T-helper 2 cell treated with Interferon-gamma antibody and Interleukin-4, amounts not matched to agents 5 μg/mL and 100 μg/mL, for 36 hours (primary cell): Measurements from ENCODE around the gene TGFBI.
A peak's percentile ranks its signal among the peaks of the same experiment; 100 is the strongest.

Experiments
- DNase-seq: peaks from one replicate; pipeline ENCODE4 v3.0.0; 2021; ENCODE audit warnings: low spot score
- H3K27ac Mint-ChIP-seq: one replicate; pipeline ENCODE4 v1.8.0; 2021; ENCODE audit warnings: mild to moderate bottlenecking, mixed read lengths
- H3K27me3 Mint-ChIP-seq: one replicate; pipeline ENCODE4 v1.8.0; 2021; ENCODE audit warnings: low read depth, mixed read lengths
- H3K36me3 Mint-ChIP-seq: one replicate; pipeline ENCODE4 v1.8.0; 2021; ENCODE audit warnings: low read depth, mixed read lengths
- H3K4me1 Mint-ChIP-seq: one replicate; pipeline ENCODE4 v1.8.0; 2021; ENCODE audit warnings: low read depth, mixed read lengths
- H3K4me3 Mint-ChIP-seq: one replicate; pipeline ENCODE4 v1.8.0; 2022; ENCODE audit warnings: mild to moderate bottlenecking, moderate library complexity, mixed read lengths
- H3K9me3 Mint-ChIP-seq: one replicate; pipeline ENCODE4 v1.8.0; 2021; ENCODE audit warnings: mixed read lengths

TGFBI gene

DNA sequence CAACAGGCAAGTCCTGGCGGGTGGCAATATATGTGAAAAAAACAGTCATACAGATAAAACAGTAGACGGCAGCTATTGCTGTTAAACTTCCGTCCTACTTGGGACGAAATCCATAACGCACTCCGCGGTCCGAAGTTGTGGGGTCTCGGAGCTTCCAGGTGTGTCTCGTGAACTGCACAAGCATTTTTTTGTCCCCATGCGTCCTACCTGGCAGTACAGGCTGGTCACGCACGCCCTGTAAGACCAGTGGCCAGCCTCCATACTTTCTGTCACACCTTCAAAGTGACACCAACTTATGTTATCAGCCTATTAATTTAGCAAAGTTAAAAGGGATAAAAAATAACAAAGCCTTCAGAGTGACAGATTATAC is 51.3 kb downstream of the TGFBI start:
- Mint-ChIP-seq H3K4me1 (peaks cover 15% of the 10 kb centered on the region), H3K36me3 (no peaks in the 10 kb centered on the region), H3K9me3 (no peaks in the 10 kb centered on the region), H3K27ac (peak overlapping the region; percentile 56), H3K4me3 (peak overlapping the region; percentile 80), H3K27me3 (peaks cover 61% of the 10 kb centered on the region)
- no peak for DNase-seq

DNA sequence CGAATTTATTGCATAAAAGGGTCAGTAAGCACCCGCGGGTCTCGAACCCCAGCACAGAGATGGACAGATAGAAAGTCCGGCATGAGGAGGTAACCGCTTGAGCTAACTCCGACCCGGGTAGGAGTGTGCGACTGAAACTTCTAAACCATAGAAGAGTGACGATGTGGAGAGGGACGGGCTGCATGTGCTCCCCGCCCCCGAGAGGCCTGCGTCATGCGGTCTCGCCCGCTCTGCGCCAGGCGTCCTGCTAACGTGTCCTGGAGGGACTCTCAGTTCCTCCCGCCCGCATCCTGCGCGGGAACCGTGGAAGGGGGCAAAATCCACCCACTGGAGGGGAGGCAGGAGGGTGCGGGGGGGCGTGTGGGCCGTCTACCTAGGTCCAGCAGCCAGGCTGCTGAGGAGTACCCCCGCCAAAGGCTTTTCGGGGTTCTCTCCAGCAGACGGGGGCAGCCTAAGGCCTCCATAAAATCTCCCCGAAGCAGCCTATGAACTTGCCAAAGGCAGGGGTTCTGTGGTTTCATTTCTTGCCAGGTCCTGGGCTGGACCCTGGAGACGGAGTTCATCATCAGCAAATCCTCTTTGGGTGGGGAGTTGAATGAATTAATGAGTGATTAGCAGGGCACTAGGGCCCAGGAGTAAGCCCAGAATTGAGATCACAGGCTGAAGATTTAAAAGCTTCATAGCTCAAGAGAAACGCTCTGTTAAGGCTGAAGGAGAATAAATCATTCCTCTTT is 51.9 kb downstream of the TGFBI start:
- peaks cover 64% of the 10 kb centered on the region for H3K27me3 Mint-ChIP-seq
- H3K9me3 Mint-ChIP-seq, result no peaks in the 10 kb centered on the region
- peak; percentile 88 for DNase-seq
- no peaks in the 10 kb centered on the region for H3K36me3 Mint-ChIP-seq
- peak overlapping the region; percentile 56 for H3K27ac Mint-ChIP-seq
- H3K4me3 Mint-ChIP-seq, result peak overlapping the region; percentile 80
- peaks cover 15% of the 10 kb centered on the region for H3K4me1 Mint-ChIP-seq

GRCh38 chr5:136081217-136081591 is 52.4 kb downstream of the TGFBI start:
- DNase-seq, result no peak
- Mint-ChIP-seq H3K4me1 (peaks cover 15% of the 10 kb centered on the region), H3K27ac (no peak overlapping the region), H3K9me3 (no peaks in the 10 kb centered on the region), H3K27me3 (peaks cover 59% of the 10 kb centered on the region), H3K4me3 (no peak overlapping the region), H3K36me3 (no peaks in the 10 kb centered on the region)

- H3K9me3 Mint-ChIP-seq, result no peaks in the 10 kb centered on the region
- H3K27me3 Mint-ChIP-seq, result peaks cover 51% of the 10 kb centered on the region
- peak; percentile 47 for DNase-seq
- H3K4me3 Mint-ChIP-seq, result no peak overlapping the region
- H3K36me3 Mint-ChIP-seq, result no peaks in the 10 kb centered on the region
- H3K27ac Mint-ChIP-seq, result no peak overlapping the region
- peaks cover 15% of the 10 kb centered on the region for H3K4me1 Mint-ChIP-seq
These were observed 53.8 kb downstream of the TGFBI start for GRCh38 chr5:136082390-136083193.

DNA sequence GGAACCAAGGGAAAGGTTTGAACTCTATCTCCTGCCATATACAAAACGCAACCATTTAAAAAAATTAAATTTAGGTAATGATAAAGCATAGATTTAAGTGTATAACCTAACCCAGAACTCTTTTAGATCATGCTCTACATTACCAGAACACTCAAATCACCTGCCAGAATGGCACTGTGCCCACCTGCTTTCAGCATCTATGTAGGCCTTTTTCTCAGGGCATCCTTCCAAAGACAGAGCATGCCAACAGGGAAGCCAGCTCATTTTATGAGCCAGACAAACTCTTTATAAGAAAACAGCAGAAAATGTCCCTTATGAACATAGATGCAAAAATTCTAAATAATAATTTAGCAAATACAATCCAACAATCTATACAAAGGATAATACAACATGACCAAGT is 55.9 kb downstream of the TGFBI start:
- H3K27ac Mint-ChIP-seq, result no peak overlapping the region
- H3K4me1 Mint-ChIP-seq, result peaks cover 11% of the 10 kb centered on the region

GRCh38 chr5:136086783-136087566 is 58.2 kb downstream of the TGFBI start:
- H3K4me1 Mint-ChIP-seq, result no peaks in the 10 kb centered on the region
- H3K4me3 Mint-ChIP-seq, result no peak overlapping the region
- no peak for DNase-seq
- no peak overlapping the region for H3K27ac Mint-ChIP-seq
- peaks cover 14% of the 10 kb centered on the region for H3K27me3 Mint-ChIP-seq
- H3K9me3 Mint-ChIP-seq, result no peaks in the 10 kb centered on the region
- no peaks in the 10 kb centered on the region for H3K36me3 Mint-ChIP-seq

More for the DNA sequence above, 55.9 kb downstream of the TGFBI start:
- H3K4me3 Mint-ChIP-seq, result no peak overlapping the region
- no peaks in the 10 kb centered on the region for H3K9me3 Mint-ChIP-seq
- DNase-seq, result no peak
- peaks cover 33% of the 10 kb centered on the region for H3K27me3 Mint-ChIP-seq
- no peaks in the 10 kb centered on the region for H3K36me3 Mint-ChIP-seq

GRCh38 chr5:136087961-136088871 is 59.4 kb downstream of the TGFBI start:
- Mint-ChIP-seq H3K4me1 (no peaks in the 10 kb centered on the region), H3K27me3 (peaks cover 16% of the 10 kb centered on the region), H3K36me3 (no peaks in the 10 kb centered on the region), H3K9me3 (no peaks in the 10 kb centered on the region), H3K27ac (no peak overlapping the region), H3K4me3 (no peak overlapping the region)
- DNase-seq, result no peak

GRCh38 chr5:136089791-136090190 is 61.0 kb downstream of the TGFBI start:
- H3K27me3 Mint-ChIP-seq, result peaks cover 16% of the 10 kb centered on the region

DNA sequence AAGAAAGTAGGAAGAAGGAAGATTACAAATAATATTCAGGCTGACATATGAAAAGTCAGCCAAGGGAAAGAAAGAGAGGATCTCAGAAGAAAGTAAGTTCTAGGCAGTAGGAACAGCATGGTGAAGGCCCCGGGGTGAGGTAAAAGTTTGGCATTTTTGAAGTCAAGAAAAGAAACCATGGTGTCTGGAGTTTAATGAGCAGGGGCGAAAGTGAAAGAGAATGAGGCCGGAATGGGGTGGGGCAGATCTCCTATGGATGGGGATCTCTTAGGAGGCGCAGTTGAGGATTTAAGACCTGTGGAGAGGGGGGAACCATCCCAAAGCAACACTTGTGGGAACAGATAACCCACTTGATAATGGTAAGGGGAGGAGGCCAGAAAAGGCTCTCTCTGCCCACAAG is 61.5 kb downstream of the TGFBI start:
- H3K27me3 Mint-ChIP-seq, result peaks cover 16% of the 10 kb centered on the region
- no peaks in the 10 kb centered on the region for H3K36me3 Mint-ChIP-seq
- no peak overlapping the region for H3K4me3 Mint-ChIP-seq
- no peaks in the 10 kb centered on the region for H3K9me3 Mint-ChIP-seq
- H3K4me1 Mint-ChIP-seq, result no peaks in the 10 kb centered on the region
- H3K27ac Mint-ChIP-seq, result no peak overlapping the region
- DNase-seq, result no peak

More at GRCh38 chr5:136089791-136090190, 61.0 kb downstream of the TGFBI start:
- Mint-ChIP-seq H3K27ac (no peak overlapping the region), H3K4me3 (no peak overlapping the region), H3K4me1 (no peaks in the 10 kb centered on the region), H3K36me3 (no peaks in the 10 kb centered on the region), H3K9me3 (no peaks in the 10 kb centered on the region)
- no peak for DNase-seq

DNA sequence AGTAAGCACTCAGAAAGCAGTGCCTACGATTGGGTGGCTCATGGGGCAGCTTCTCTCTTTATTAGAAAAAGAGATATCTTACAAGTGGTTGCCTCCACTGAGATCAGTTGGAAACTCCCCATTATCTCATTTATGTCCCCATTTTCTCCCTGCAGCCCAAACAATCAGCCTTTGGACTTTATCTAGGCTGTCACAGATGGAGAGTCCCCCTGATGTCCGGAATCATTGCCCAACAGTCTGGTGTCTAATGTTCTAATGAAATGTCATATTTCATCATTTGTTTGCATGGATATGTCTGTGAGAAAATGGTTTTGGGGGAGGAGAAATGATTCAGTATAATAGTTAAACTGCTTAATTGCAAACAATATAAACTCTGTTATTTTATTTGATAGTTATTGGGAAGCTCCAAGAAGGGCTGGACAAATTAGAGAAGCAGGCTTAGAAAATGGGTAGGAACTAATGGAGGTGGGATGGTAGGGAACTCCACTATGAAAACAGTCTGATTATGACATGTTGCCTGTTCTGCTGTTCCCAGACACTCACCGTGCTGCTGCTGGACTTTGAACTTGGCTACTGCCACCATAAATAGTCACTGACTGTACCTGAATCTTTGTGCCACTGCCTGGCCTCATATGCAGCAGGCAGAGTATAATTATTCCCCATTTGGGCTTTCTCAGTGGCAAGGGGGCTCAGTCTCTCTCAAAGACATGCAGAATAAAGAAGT is 65.6 kb downstream of the TGFBI start:
- Mint-ChIP-seq H3K27ac (no peak overlapping the region), H3K36me3 (no peaks in the 10 kb centered on the region), H3K4me3 (no peak overlapping the region), H3K4me1 (no peaks in the 10 kb centered on the region), H3K9me3 (no peaks in the 10 kb centered on the region), H3K27me3 (peaks cover 22% of the 10 kb centered on the region)
- no peak for DNase-seq

DNA sequence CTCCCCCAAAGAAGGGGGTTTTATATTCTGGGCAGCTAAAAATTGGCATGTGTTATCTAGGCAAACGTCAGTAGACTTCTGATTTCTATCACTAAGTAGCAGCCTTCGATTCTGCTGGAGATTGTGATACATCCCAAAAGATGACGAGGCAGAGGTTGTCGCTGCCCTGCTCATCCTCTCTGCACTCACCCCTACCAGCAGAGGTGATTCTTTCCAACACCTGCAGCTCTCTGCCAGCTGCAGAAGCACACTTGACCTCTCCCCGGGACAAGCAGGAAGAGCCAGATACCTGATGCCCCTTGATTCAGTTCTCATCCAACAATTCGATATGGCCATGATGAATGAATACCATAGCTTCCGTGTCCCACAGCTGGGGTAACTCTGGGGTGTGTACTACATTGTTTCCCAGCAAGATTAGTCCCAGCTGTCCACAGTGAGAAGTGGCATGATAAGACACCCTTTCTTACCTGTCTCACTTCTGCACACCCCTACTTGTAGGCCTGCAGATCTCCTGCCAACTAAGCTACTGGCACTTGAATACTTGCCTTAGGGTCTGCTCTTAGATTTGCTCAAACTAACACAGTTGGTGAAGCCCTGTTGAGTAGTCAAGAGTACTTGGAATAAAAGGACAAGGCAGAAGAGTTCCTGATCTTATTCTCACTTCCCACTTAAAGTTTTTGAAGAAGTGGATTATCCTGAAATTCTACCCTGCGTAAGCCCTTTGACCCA is 66.3 kb downstream of the TGFBI start:
- no peaks in the 10 kb centered on the region for H3K36me3 Mint-ChIP-seq
- no peaks in the 10 kb centered on the region for H3K4me1 Mint-ChIP-seq
- peaks cover 22% of the 10 kb centered on the region for H3K27me3 Mint-ChIP-seq
- no peak overlapping the region for H3K4me3 Mint-ChIP-seq
- DNase-seq, result no peak
- no peak overlapping the region for H3K27ac Mint-ChIP-seq
- H3K9me3 Mint-ChIP-seq, result no peaks in the 10 kb centered on the region

DNA sequence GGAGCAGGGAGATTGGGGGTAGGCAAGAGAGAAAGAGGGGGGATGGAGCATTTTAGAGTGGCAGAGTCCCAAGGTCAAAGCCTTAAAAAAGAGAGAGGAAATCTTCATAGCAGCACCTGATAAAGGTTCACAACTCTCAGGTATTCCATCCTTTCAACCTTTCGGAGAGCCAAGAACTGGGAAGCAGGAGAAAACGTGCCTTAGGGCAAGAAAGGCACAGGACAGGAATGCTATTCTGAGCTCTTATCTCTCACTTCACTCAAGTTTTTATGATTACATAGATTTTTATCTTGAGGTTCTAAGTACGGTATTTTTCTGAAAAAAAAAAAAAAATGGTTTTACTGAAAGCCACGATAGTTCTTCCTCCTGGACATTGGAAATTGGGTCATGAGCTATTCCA is 69.4 kb downstream of the TGFBI start:
- no peaks in the 10 kb centered on the region for H3K36me3 Mint-ChIP-seq
- no peaks in the 10 kb centered on the region for H3K4me1 Mint-ChIP-seq
- H3K9me3 Mint-ChIP-seq, result no peaks in the 10 kb centered on the region
- no peak for DNase-seq
- H3K4me3 Mint-ChIP-seq, result no peak overlapping the region
- peaks cover 26% of the 10 kb centered on the region for H3K27me3 Mint-ChIP-seq
- H3K27ac Mint-ChIP-seq, result no peak overlapping the region
